HG02678 (cell line): Measurements from ENCODE around the gene IL6R.
A peak's percentile ranks its signal among the peaks of the same experiment; 100 is the strongest.
"Not testable (repeated sequence)": the region's sequence is repeated elsewhere in the genome, so short reads cannot be mapped to it uniquely, and the experiment has no call there.

Experiments
- ATAC-seq: cut with Tn5 transposase; IDR thresholded peaks from one replicate; pipeline ENCODE4 v1.9.1; 2021; ENCODE audit warnings: mild to moderate bottlenecking, moderate library complexity; ENCODE audit not compliant: unreplicated experiment

Gene IL6R

DNA sequence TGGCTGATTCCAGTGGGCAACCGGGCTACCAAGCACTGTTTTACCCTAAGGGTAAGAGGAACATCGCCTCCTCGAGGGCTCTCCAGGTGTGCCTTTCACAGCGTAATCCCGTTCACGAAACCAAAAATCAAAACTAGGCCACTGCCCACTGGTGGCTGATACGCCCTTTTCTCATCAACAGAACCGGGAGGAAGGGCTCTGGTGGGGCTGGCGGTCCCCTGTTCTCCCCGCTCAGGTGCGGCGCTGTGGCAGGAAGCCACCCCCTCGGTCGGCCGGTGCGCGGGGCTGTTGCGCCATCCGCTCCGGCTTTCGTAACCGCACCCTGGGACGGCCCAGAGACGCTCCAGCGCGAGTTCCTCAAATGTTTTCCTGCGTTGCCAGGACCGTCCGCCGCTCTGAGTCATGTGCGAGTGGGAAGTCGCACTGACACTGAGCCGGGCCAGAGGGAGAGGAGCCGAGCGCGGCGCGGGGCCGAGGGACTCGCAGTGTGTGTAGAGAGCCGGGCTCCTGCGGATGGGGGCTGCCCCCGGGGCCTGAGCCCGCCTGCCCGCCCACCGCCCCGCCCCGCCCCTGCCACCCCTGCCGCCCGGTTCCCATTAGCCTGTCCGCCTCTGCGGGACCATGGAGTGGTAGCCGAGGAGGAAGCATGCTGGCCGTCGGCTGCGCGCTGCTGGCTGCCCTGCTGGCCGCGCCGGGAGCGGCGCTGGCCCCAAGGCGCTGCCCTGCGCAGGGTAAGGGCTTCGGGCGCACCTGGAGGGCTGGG, at the start of gene IL6R:
IL6R (plus strand) TSS at position 360 of the 763 bp plus-strand sequence; CDS start at position 647, 287 bp downstream.
- peak; percentile 46 for ATAC-seq

DNA sequence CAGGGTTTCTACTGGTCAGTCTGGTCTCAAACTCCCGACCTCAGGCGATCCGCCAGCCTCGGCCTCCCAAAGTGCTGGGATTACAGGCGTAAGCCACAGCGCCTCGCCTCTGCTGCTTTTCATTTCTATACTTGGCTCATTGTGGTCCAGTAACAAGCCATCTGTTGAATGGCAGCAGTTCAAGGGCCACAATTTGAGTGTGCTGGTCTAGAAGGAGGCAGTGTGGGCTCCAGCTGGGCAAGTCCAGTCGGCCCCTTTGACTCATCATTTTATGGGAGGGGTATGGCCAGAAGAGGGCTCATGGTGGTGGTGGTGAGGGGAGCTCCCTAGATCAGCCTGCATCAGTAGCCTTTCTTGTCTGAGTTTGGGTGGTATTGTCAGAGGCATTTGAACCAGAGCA, 46.6 kb upstream of the IL6R start:
- no peak for ATAC-seq

DNA sequence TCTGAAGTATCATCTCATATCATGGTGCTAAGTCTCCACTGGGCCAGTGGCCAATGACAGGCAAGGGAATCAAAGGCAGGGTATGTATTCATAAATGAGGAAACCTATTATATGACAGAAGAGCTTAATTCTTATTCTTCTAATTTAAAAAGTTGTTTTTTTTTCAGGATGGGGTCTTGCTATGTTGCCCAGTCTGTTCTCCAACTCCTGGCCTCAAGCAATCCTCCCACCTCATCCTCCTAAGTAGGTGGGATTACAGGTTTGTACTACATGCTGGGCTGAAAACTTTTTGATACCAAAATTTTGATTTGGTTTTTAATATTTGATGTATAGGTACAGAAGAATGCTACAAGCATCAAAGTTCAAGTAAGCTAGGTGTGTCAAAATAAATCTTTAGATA, 44.9 kb upstream of the IL6R start:
- no peak for ATAC-seq

DNA sequence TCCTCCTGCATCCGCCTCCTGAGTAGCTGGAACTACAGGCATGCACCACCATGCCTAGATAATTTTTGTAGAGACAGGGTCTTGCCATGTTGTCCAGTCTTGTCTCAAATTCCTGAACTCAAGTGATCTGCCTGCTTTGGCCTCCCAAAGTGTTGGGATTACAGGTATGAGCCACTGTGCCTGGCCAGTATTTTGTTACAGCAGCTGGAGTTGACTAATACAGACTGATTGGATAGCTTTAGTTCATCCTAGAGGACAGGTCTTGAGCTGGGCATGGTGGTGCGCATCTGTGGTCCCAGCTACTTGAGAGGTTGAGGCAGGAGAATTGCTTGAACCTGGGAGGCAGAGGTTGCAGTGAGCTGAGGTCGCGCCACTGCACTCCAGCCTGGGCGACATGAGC, 44.3 kb upstream of the IL6R start:
- not testable (repeated sequence) for ATAC-seq

DNA sequence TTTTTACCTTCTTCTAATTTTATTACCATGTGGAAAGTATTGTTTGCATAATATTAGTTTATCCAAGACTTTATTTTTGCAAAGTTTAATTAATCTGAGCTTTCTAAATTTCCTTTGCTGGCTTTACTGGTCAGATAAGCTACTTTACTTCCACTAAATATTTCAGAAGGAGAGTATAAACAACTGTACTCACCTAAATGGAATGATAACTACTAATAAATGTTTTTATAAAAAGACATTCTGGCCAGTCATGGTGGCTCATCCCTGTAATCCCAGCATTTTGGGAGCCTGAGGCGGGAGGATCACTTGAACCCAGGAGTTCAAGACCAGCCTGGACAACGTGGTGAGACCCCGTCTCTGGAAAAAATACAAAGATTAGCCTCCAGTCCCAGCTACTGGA, 43.8 kb upstream of the IL6R start:
- ATAC-seq, result no peak

DNA sequence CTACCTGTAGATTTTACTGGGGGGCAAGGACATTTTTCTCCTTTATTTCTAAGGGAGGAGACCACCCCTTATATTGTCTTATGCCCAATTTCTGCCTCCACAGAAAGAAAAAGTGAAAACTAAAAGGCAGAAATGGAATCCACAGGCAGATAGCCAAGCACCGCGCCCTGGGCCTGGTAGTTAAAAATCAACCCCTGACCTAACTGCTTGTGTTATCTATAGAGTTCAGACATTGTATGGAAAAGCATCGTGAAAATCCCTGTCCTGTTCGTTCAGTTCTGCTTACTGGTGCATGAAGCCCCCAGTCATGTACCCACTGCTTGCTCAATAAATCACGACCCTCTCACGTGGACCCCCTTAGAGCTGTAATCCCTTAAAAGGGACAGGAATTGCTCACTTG, 33.7 kb upstream of the IL6R start:
- ATAC-seq, result no peak

DNA sequence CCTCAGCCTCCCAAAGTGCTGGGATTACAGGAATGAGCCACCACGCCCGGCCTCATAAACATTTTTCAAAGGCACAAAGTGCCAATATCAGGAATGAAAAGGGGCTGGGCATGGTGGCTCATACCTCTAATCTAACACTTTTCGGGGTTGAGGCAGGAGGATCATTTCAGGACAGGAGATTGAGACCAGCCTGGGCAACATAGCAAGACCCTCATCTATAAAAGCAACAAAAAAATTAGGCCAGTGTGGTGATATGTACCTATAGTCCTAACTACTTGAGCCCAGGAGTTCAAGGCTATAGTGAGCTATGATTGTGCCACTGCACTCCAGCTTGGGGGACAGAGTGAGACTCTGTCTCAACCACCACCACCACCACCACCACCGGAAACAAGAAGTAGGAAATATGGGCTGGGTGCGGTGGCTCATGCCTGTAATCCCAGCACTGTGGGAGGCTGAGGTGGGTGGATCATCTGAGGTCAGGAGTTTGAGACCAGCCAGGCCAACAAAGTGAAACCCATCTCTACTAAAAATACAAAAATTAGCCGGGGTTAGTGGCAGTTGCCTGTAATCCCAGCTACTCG, 31.3 kb upstream of the IL6R start:
- not testable (repeated sequence) for ATAC-seq

DNA sequence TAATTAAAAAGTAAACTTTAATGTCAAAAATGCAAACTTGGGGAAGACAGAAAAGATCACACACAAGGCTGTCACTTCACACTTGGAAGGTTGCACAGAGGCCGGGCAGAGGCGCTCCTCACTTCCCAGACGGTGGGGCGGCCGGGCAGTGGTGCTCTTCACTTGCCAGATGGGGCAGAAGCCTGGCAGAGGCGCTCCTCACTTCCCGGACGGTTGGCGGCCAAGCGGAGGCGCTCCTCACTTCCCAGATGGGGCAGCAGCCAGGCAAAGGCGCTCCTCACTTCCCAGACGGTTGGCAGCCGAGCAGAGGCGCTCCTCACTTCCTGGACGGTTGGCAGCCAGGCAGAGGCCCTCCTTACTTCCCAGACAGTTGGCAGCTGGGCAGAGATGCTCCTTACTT, 25.8 kb upstream of the IL6R start:
- no peak for ATAC-seq

DNA sequence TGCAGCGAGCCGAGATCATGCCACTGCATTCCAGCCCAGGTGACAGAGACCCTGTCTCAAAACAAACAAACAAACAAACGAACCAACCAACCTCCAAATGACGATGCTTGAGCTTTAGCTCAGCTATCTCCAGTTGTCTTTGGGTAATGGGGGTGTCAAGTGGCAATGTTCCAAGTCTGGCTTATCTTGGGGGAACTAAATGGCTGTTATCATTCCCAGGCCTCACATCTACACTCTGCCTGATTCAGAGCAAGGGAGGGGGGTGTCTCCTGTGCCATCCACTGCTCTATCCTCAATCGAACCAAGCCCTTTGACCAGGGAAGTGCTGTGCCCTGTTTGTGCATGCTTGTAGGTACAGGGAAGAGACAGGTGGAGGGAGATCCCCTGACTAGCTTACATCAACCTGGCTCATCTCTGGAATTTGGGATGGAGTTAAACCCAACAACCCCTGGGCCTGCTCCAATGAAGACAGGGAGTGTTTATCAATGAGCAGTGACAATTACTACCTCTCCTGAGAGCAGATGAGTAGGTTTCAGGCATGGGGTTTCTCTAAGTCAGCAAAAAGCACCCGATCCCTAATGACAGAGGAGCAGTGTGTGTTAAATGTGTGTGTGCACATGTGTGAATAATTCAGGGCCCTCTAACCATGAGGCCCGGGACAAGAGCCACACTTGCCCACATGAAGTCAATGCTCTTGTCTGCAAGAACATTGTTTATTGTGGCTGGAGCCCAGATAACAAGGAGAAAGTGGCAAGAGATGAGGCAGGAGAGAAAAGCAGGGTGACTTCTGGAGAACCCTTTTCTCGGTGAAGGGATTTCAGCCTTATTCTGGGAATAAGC, 20.3 kb upstream of the IL6R start:
- no peak for ATAC-seq

DNA sequence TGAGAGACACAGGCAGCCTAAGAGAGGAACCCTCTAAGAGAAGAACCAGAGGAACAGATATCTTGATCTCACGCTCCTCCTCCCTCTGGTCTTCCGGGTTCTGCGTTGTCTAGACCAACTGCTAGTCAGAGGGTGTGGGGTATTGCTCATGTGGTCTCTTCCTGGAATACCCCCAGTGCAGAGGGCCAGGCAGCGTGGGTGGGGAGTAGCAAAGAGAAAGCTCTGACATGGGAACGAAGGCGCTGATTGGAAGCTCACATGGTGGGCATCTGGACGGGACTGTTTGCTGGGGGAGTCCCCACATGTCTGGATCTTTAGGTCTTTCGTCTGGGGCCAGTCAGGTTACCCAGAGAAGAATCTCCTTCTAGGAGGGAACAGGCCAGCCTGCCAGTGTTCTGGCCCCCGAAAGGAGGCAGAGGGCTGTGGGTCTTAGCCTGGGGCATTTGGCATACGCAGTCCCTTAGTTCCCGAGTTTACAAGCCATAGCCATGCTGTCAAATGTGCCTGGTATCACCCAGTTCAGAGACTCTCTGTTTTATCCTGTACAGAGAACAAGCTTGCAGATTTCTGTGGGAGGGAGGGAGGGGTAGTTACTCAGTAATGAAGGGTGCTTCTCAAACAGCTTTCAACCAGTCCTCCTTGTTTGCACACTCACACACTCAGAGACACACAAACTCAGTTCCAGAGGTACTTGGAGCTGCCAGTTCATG, 18.3 kb upstream of the IL6R start:
- ATAC-seq, result peak; percentile 82

DNA sequence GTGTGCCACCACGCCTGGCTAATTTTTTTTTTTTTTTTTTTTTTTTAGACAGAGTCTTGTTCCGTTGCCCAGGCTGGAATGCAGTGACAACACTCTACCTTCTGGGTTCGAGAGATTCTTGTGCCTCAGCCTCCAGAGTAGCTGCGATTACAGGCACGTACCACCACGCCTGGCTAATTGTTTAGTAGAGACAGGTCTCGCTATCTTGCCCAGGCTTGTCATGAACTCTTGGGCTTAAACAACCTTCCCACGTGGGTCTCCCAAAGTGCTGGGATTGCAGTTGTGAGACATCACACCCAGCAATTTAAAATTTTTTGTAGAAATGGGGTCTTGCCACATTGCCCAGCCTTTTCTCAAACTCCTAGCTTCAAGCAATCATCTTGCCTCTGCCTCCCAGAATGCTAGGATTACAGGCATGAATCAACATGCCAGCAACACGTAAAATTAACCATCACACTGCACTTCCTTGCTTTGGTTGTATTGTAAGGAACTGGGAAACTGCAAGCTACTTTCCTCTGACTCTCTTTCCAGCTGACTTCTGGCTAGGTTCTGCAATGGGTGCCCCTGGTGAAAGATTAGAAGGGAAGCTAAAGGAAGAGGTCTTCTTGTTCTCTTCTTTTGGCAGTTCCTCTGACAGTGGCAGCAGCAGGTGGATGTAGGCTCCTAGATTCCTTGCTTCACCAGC, 13.9 kb upstream of the IL6R start:
- ATAC-seq, result no peak

DNA sequence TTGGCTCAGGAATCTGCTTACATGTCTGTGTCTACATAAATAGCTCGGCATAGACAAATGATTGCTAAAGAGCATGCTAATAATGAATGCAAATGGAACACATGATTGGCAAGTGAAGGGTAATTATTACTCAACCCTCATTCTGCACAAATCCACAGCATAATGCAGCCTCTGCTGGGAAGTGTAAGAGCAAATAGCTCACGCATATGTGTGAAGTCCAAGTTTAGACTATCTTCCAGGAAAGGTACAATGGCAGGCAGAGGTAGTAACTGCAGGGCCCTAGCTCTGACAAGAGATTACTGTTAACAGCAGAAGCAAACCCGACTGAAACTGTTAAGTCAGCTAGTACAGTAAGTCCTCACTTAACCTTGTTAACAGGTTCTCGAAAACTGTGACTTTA, 7.0 kb upstream of the IL6R start:
- no peak for ATAC-seq

DNA sequence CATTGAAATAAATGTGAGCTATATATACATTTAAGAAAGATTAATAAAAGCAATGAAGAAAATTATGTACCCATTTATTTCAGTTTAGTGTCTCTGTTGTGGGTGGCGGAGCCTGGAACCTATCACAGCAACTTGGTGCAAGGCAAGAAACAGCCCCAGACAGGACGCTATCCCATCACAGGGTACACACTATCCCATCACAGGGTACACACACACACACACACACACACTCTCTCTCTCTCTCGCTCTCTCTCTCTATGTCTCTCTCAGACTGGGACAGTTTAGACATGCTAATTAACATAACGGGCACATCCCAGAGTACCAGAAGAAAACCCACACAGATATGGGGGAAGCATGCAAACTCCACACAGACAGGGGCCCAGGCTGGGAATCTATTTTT, 6.5 kb upstream of the IL6R start:
- no peak for ATAC-seq

DNA sequence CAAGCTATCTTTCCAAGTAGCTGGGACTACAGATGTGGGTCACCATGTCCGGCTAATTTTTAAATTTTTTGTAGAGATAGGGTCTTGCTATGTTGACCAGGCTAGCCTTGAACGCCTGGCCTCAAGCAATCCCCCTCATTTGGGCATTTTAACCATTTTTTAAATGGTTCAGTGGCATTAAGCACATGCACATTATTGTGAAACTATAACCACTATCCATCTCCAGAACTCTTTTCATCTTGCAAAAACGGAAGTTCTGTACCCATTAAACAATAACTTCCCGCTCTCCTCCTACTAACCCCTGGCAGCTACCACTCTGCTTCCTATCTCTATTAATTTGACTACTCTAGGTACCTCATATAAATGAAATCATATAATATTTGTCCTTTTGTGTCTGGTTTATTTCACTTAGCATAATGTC, 4.8 kb upstream of the IL6R start:
- ATAC-seq, result no peak

DNA sequence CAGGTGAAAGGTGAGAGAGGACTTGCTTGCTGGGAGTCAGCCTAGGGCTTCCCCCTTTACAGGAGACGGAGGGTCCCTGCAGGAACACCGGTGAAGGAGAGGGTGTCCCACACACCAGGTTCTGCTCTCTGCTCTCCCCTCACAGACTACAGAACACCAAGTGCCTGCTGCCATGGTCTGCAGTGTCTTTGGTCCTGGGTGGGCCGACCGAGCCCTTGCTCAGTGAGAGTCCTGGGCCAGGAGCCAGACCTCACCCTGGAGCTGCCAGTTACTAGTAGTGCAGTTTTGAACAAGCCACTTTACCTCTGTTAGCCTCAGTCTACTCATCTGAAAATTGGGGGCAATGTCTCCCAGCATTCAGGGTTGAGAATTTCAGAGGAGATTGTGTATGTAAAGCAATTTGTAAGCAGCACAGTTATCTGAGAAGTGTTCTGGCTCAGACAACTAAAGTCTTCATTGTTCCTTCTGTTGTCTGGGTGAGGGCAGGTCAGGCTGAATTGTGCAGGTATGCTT, 2.7 kb upstream of the IL6R start:
- no peak for ATAC-seq

DNA sequence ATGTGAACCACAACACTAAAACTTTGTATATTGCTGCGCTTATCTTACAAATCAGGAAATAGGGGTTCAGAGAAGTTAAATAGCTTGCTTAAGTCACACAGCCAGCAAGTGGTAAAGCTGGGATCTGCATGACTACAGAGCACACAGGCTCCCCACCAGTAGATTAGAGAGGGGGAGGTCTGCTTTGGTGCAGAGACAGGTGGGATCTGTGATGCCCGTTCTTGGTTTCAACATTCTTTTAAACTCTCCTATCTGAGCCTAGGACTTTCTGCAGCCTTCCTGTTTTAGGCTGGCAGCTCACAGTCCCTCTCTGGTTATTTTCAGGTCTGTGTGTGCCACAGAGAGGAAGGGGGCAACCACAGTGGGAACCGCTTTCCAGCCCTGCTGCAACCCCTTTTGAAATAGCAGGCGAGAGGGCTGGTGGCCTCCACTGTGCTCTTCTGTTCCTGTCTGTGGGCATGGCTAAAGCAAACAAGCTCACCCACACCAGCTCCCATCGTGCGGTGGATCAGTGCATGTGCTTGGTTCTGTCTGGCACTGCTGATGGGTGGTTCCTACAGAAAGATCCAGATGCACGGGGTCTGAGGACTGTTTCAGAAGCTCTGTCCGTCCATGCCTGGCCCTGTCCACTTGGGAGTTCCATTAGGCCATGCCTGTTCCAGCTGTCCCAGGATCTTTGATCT, 1.7 kb upstream of the IL6R start:
- ATAC-seq, result no peak

DNA sequence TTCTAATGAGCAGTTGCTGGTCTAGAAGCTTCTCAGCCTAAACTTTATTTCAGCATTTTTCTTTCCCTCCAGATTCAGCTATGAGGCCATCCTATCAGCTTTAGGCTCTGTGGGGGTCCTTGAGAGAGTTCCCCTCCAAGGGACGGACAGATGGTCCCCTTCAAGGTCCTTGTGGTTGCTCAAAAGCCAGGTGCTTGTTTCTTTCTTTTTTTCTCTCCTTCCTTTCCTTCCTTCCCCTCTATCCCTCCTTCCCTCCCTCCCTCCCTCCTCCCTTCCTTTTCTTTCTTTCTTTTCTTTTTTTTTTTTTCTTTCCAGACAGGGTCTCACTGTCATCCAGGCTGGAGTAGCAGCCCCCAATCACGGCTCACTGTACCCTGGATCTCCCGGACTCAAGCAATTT, 1.2 kb upstream of the IL6R start:
- ATAC-seq, result no peak

DNA sequence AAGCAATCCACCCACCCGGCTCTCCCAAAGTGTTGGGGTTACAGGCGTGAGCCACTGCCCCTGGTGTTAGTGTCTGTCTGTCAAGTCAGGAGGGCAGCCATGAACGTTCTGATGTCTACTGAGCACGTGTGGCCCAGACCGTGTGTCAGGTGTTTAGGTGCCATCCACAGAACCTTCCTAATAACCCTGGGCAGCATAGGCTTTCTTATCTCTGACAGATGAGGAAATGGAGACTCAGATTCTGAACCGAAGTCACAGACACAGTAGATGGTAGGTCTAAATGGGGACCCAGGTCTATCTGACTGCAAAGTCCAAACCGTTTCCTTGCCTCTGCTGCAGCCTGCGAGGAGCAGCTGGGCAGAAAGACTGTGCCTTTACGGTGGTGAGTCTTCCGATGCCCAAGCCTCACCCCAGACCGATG, 622 bp upstream of the IL6R start:
- ATAC-seq, result peak; percentile 1

DNA sequence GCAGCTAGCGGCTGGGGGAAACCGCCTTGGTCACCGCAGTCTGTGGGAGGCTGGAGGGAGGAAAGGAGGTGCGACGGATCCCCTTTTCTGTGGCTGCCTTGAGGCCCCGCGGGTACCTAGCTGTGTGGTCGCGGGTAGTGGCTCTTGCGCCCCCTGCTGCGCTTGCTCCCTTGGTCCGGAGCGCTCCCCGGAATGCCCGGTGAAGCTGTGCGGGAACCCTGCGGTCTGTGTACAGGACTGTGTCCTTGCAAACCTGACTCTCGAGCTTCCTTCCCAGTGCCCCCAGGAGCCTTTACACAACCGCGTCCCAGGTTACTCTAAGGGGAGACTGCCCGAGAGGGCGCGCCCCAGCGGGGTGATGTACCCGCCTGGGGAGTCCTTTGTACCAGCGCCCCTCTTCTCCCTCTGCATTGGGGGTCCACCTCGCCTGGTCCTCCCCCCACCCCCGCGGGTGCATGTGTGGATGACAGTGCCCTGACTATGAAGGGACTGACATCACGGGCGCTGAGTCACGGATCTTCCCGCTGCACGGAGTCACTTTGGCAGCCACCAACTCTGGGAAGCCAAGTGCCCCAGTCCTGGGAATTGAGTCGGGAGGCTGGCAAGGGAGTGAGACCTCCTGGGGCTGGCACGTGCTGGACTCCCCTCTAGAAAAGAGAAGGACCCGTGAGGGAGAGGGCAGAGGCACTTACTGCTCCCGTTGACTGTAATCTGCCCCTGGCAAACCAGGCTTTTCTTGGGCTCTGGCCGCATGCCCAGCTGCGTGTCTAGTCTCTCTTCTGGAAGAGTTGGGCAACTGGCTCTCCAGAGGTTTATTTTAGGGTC, 816 bp downstream of the IL6R start:
- ATAC-seq, result peak; percentile 16
